Keratinocyte (primary cell): Measurements from ENCODE around the gene CFAP410. TPM values are rescaled to one million over a fixed set of nuclear protein-coding genes. Genes with fewer than 3 reads are reported as not detected.

Experiments
- DNase-seq: peaks from one replicate; pipeline ENCODE4 v3.0.0-alpha.2; 2011; ENCODE audit warnings: low read depth, missing footprints, low spot score
- FAIRE-seq: peaks from 2 replicates; lab custom pipeline; 2011; peaks lifted over from hg19 to GRCh38; lab: Jason Lieb, UNC
- H2AFZ ChIP-seq: 2 replicates; pipeline ENCODE4 v1.6.0; 2012; ENCODE audit warnings: low read length, control low read depth, inconsistent platforms; ENCODE audit not compliant: control insufficient read depth
- H3K27ac ChIP-seq: 2 replicates; pipeline ENCODE4 v1.5.1; 2011; ENCODE audit warnings: low read length; ENCODE audit not compliant: control insufficient read depth, insufficient read depth
- H3K27me3 ChIP-seq: 3 replicates; pipeline ENCODE4 v1.6.0; 2011; ENCODE audit warnings: low read length; ENCODE audit not compliant: control insufficient read depth, insufficient read depth; ENCODE audit errors: extremely low read depth
- H3K36me3 ChIP-seq, 2 experiments: 2 replicates in 1 of 2; 3 replicates in 1 of 2; pipeline ENCODE4 v1.5.1; 2011; ENCODE audit warnings: low read length in 2 of 2, mild to moderate bottlenecking in 1 of 2; ENCODE audit not compliant: control insufficient read depth in 2 of 2, insufficient read depth in 2 of 2; ENCODE audit errors: extremely low read depth in 1 of 2
- H3K4me1 ChIP-seq: 3 replicates; pipeline ENCODE4 v1.5.1; 2011; ENCODE audit warnings: low read length; ENCODE audit not compliant: control insufficient read depth, insufficient read depth; ENCODE audit errors: extremely low read depth
- H3K4me2 ChIP-seq: 3 replicates; pipeline ENCODE4 v1.6.0; 2011; ENCODE audit warnings: low read depth, low read length; ENCODE audit not compliant: control insufficient read depth, insufficient read depth; ENCODE audit errors: extremely low read depth
- H3K4me3 ChIP-seq, 3 experiments: fragments of 200-600 bp in 1 of 3; sonication (generic) in 1 of 3; 2 replicates in 2 of 3; 3 replicates in 1 of 3; pipeline ENCODE4 v1.5.1; 2011 to 2016; ENCODE audit warnings: low read length in 3 of 3, mild to moderate bottlenecking in 3 of 3, control low read depth in 2 of 3, inconsistent platforms in 1 of 3, low read depth in 1 of 3, mixed read lengths in 1 of 3, mixed run types in 1 of 3, moderate library complexity in 1 of 3; ENCODE audit not compliant: control insufficient read depth in 2 of 3, insufficient read depth in 2 of 3; ENCODE audit errors: extremely low read depth in 1 of 3
- H3K79me2 ChIP-seq: 2 replicates; pipeline ENCODE4 v1.6.0; 2012; ENCODE audit warnings: low read length; ENCODE audit not compliant: control insufficient read depth, insufficient read depth
- H3K9ac ChIP-seq: 3 replicates; pipeline ENCODE4 v1.6.0; 2011; ENCODE audit warnings: low read length; ENCODE audit not compliant: control insufficient read depth, insufficient read depth; ENCODE audit errors: extremely low read depth
- H3K9me1 ChIP-seq: 3 replicates; pipeline ENCODE4 v1.6.0; 2011; ENCODE audit warnings: low read length; ENCODE audit not compliant: control insufficient read depth, insufficient read depth; ENCODE audit errors: extremely low read depth
- H3K9me3 ChIP-seq: 2 replicates; pipeline ENCODE4 v1.5.1; 2012; ENCODE audit warnings: low read depth, low read length; ENCODE audit not compliant: control insufficient read depth
- H4K20me1 ChIP-seq: 3 replicates; pipeline ENCODE4 v1.6.0; 2011; ENCODE audit warnings: low read length; ENCODE audit not compliant: control insufficient read depth, insufficient read depth; ENCODE audit errors: extremely low read depth
- EZH2 ChIP-seq: IDR thresholded peaks from one replicate; pipeline ENCODE4 v1.6.1; 2012; ENCODE audit warnings: inconsistent platforms, mild to moderate bottlenecking, low read length, moderate library complexity
- dilution Hi-C: fragments of 300-500 bp; cut with MboI; formaldehyde crosslinking; loops from one replicate; pipeline ENCODE4 v1.7.0; 2020; ENCODE audit warnings: low sequenced_read_pairs; ENCODE audit not compliant: extremely low pct_ligation_motif_present
- polyA plus RNA-seq, 5 experiments: library from polyadenylated mRNA; depleted of rRNA in 3 of 5; stranded (reverse) in 3 of 5; stranded (forward) in 1 of 5; unstranded in 1 of 5; fragments of >200 nt; gene quantifications; 1 replicate in 1 of 5; 2 replicates in 3 of 5; 3 replicates in 1 of 5; pipeline versions ENCODE4 v1.2.1 to v1.2.3, GENCODE V29; 2011 to 2012; ENCODE audit warnings: missing spikeins in 2 of 5, low read depth in 1 of 5, low replicate concordance in 1 of 5
- TF ChIP-seq, protein P1 (sequence below), 3 experiments: IDR thresholded peaks in 1 of 3; conservative IDR thresholded peaks in 1 of 3; optimal IDR thresholded peaks in 1 of 3; 2 replicates in 2 of 3; 3 replicates in 1 of 3; pipeline versions ENCODE3 to v1.5.1; 2011; ENCODE audit warnings: low read length in 3 of 3, mild to moderate bottlenecking in 3 of 3, moderate library complexity in 2 of 3, control low read depth in 1 of 3, inconsistent platforms in 1 of 3; ENCODE audit not compliant: insufficient read depth in 2 of 3; ENCODE audit errors: extremely low read depth in 1 of 3

CFAP410 gene
- polyA plus RNA-seq, 1 donor (not counting 4 experiments of a cell fraction or from before 2014, with no cell fraction given), result 2.2 TPM

GRCh38 chr21:44324854-44325107, 14.4 kb downstream of the CFAP410 start:
- Histone ChIP-seq H3K27ac (no peak overlapping the region), H2AFZ (no peak overlapping the region), H3K36me3 (peaks cover 11 to 28% of the 10 kb centered on the region in 2 experiments), H3K79me2 (no peaks in the 10 kb centered on the region), H3K4me1 (no peaks in the 10 kb centered on the region), H3K9me1 (no peaks in the 10 kb centered on the region), H3K9me3 (no peaks in the 10 kb centered on the region), H3K4me3 (no peak overlapping the region), H3K4me2 (no peak overlapping the region), H3K9ac (no peak overlapping the region), H4K20me1 (no peaks in the 10 kb centered on the region), H3K27me3 (no peaks in the 10 kb centered on the region)
- FAIRE-seq (no peak), DNase-seq (no peak)
- dilution Hi-C loops, result no loop called here
- TF ChIP-seq, protein P1, sequence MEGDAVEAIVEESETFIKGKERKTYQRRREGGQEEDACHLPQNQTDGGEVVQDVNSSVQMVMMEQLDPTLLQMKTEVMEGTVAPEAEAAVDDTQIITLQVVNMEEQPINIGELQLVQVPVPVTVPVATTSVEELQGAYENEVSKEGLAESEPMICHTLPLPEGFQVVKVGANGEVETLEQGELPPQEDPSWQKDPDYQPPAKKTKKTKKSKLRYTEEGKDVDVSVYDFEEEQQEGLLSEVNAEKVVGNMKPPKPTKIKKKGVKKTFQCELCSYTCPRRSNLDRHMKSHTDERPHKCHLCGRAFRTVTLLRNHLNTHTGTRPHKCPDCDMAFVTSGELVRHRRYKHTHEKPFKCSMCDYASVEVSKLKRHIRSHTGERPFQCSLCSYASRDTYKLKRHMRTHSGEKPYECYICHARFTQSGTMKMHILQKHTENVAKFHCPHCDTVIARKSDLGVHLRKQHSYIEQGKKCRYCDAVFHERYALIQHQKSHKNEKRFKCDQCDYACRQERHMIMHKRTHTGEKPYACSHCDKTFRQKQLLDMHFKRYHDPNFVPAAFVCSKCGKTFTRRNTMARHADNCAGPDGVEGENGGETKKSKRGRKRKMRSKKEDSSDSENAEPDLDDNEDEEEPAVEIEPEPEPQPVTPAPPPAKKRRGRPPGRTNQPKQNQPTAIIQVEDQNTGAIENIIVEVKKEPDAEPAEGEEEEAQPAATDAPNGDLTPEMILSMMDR (optimal IDR thresholded peaks at IDR 0.05 in 1 of 3, IDR thresholded peaks at IDR 0.05 in 1 of 3, conservative IDR thresholded peaks at IDR 0.05 in 1 of 3; ENCODE audit: extremely low read depth in 1 of 3, insufficient read depth in 2 of 3, low read length in 3 of 3), result no peak
- TF ChIP-seq EZH2, result no peak

DNA sequence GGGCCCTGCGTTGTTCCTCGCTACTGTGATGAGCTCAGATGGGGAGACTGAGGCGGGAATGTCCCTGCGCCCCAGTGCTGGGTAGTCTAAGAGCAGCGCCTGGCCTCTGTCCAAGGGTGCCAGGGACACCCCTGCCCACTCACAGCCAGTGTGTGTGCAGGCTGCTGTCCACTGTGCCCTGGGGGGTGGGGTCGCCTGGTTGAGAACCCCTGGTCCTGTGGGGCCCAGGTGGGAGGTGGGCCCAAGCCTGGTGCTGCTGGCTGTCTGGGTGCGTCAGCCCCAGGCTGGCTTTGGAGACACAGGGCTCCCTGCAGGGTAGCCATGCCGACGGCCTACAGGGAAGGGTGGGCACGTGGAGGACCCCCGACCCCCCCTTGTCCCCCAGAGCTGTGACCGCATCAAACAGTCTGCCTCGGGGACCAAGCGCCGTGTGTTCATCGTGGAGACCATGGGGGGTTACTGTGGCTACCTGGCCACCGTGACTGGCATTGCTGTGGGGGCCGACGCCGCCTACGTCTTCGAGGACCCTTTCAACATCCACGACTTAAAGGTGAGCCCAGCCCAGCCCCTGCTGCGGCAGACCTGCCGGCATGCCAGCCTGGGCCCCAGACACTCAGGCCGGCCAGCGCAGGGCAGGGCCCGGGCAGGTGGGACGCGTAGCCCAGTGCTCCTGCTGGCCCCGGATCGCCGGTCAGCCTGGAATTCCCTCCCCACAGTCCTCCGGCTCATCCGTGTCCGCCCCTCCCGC, 14.9 kb downstream of the CFAP410 start:
- Histone ChIP-seq H3K79me2 (no peaks in the 10 kb centered on the region), H3K36me3 (peaks cover 15 to 32% of the 10 kb centered on the region in 2 experiments), H2AFZ (no peak overlapping the region), H3K4me1 (no peaks in the 10 kb centered on the region), H3K4me3 (no peak overlapping the region), H3K9me3 (no peaks in the 10 kb centered on the region), H4K20me1 (no peaks in the 10 kb centered on the region), H3K4me2 (no peak overlapping the region), H3K9ac (no peak overlapping the region), H3K27ac (no peak overlapping the region), H3K9me1 (no peaks in the 10 kb centered on the region), H3K27me3 (no peaks in the 10 kb centered on the region)
- no peak for FAIRE-seq
- dilution Hi-C loops, result no loop called here
- TF ChIP-seq, protein P1 (optimal IDR thresholded peaks at IDR 0.05 in 1 of 3, IDR thresholded peaks at IDR 0.05 in 1 of 3, conservative IDR thresholded peaks at IDR 0.05 in 1 of 3; ENCODE audit: extremely low read depth in 1 of 3, insufficient read depth in 2 of 3, low read length in 3 of 3), result no peak
- TF ChIP-seq EZH2, result no peak
- DNase-seq, result no peak
